Endodermal cell (in vitro differentiated cells): ENCODE measurements around the gene CACTIN. TPM values are rescaled to one million over a fixed set of nuclear protein-coding genes. Genes with fewer than 3 reads are reported as not detected.

Experiments used
- DNase-seq: peaks from one replicate; pipeline ENCODE4 v3.0.0-alpha.2; 2017
- H3K27ac ChIP-seq: 2 replicates; pipeline ENCODE4 v1.5.1; 2013; ENCODE audit warnings: mild to moderate bottlenecking, low read depth, low read length, moderate library complexity
- H3K27me3 ChIP-seq: 2 replicates; pipeline ENCODE4 v1.6.1; 2013; ENCODE audit warnings: mild to moderate bottlenecking, low read length, moderate library complexity; ENCODE audit not compliant: insufficient read depth, control insufficient read depth, poor library complexity, severe bottlenecking
- H3K36me3 ChIP-seq: 2 replicates; pipeline ENCODE4 v1.7.0; 2013; ENCODE audit warnings: mild to moderate bottlenecking, low read length, moderate library complexity; ENCODE audit not compliant: control insufficient read depth, insufficient read depth
- H3K4me1 ChIP-seq: one replicate; pipeline ENCODE4 v1.7.0; 2013; ENCODE audit warnings: low read length; ENCODE audit not compliant: control insufficient read depth, insufficient read depth
- H3K4me3 ChIP-seq: 2 replicates; pipeline ENCODE4 v1.5.1; 2013; ENCODE audit warnings: mild to moderate bottlenecking, low read length, moderate library complexity
- H3K9ac ChIP-seq: 2 replicates; pipeline ENCODE4 v1.6.1; 2013; ENCODE audit warnings: mild to moderate bottlenecking, low read length, moderate library complexity; ENCODE audit not compliant: poor library complexity, severe bottlenecking; ENCODE audit errors: extremely low read depth
- H3K9me3 ChIP-seq: 2 replicates; pipeline ENCODE4 v1.6.1; 2013; ENCODE audit warnings: mild to moderate bottlenecking, low read length, moderate library complexity; ENCODE audit not compliant: control insufficient read depth
- H3K27ac Mint-ChIP-seq: 2 replicates; pipeline ENCODE4 v1.8.0; 2020; ENCODE audit warnings: mixed read lengths
- H3K27me3 Mint-ChIP-seq: 2 replicates; pipeline ENCODE4 v1.8.0; 2021; ENCODE audit warnings: mild to moderate bottlenecking, mixed read lengths; ENCODE audit not compliant: insufficient read depth
- H3K36me3 Mint-ChIP-seq: 2 replicates; pipeline ENCODE4 v1.8.0; 2020; ENCODE audit warnings: low read depth, mixed read lengths
- H3K4me1 Mint-ChIP-seq: 2 replicates; pipeline ENCODE4 v1.8.0; 2020; ENCODE audit warnings: mixed read lengths
- H3K4me3 Mint-ChIP-seq: 2 replicates; pipeline ENCODE4 v1.8.0; 2020; ENCODE audit warnings: mild to moderate bottlenecking, moderate library complexity, mixed read lengths
- H3K9me3 Mint-ChIP-seq: 2 replicates; pipeline ENCODE4 v1.8.0; 2020; ENCODE audit warnings: mild to moderate bottlenecking, mixed read lengths
- CTCF ChIP-seq: fragments of 200-600 bp; sonication (generic); conservative IDR thresholded peaks from 2 replicates; pipeline ENCODE4 v1.5.0; 2021; ENCODE audit warnings: antibody characterized with exemption, mild to moderate bottlenecking
- WGBS, 2 experiments: methylation state at CpG; one replicate each; pipeline versions ENCODE4 v1.1.5 to v1.1.7; 2013; ENCODE audit warnings: missing lambda C conversion rate in 2 of 2, mixed read lengths in 1 of 2; ENCODE audit not compliant: insufficient coverage in 1 of 2, insufficient read length in 1 of 2; 5-methylcytosine and 5-hydroxymethylcytosine counted together
- total RNA-seq, 2 donors: library from RNA; stranded (reverse); fragmentation: NEBNext Ultra II Directional in 1 of 2; extraction: Animal tissue kit (Norgen Biotek cat#: 25700) in 1 of 2; gene quantifications; 2 replicates in 1 of 2; 3 replicates in 1 of 2; pipeline ENCODE4 v1.2.1, GENCODE V29; 2021

CACTIN gene
- total RNA-seq, 2 donors from 2014 or later, result 31.5 to 33.5 TPM

DNA sequence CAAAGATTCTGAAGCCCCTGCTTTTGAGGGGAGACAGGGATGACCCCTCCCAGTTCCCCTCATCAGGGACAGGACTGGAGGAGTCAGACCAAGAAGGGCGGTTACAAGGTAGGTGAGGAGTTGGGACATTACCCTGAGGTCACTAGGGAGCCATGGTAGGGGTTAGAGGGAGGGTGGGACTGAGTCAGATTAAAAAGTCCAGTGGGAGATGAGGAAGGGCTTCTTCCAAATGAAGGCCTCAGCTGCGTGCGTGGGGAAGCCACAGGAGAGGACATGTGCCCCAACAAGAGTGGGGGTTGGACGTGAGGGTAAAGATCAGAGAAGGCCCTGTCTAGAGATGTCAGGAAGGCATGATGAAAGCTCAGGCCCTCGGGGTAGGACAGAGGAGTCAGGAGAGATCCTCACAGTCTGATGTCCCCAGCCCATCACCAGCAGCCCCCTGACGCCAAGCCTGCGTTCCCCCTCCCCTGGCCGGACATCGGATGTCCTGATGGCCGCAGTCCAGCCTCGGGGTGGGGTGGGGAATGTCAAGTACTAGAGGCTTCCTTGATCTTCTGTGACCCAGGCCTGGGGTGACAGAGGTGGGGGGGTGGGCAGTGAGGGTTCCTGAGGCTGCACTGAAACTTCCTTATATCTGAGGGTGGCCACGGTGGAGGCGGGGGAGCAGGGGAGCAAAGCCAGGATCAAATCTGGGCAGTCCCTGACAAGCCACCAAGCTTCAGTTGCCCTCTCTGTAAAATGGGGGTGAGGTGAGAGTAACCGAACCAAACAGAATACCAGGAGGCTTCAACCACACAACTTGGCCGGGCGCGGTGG is 62.7 kb downstream of the CACTIN start:
- Histone ChIP-seq H3K4me1 (no peaks in the 10 kb centered on the region), H3K9me3 (no peaks in the 10 kb centered on the region), H3K9ac (no peak overlapping the region), H3K4me3 (no peak overlapping the region), H3K27me3 (no peaks in the 10 kb centered on the region), H3K36me3 (no peaks in the 10 kb centered on the region), H3K27ac (no peak overlapping the region)
- TF ChIP-seq CTCF, result no peak
- H3K4me3 Mint-ChIP-seq, result no peak overlapping the region
- H3K36me3 Mint-ChIP-seq, result no peaks in the 10 kb centered on the region
- no peaks in the 10 kb centered on the region for H3K4me1 Mint-ChIP-seq
- H3K9me3 Mint-ChIP-seq, result no peaks in the 10 kb centered on the region
- peaks cover 17% of the 10 kb centered on the region for H3K27me3 Mint-ChIP-seq
- no peak overlapping the region for H3K27ac Mint-ChIP-seq
- 91 to 92% methylated on average over 8 to 17 of the region's 17 CpGs for WGBS, 2 experiments
- DNase-seq, result no peak

Other genes with a start within 250 kb of the CACTIN start
- gene SMIM24, start 146.3 kb downstream of the CACTIN start, total RNA-seq, result not detected
- not detected for gene SMIM44, start 143.3 kb downstream of the CACTIN start, total RNA-seq
- gene DOHH, start 126.1 kb downstream of the CACTIN start, total RNA-seq, result 10 to 100 TPM; 13.4 to 14.3 TPM
- gene FZR1, start 120.5 kb downstream of the CACTIN start, total RNA-seq, result 10 to 100 TPM; 56.7 to 65.1 TPM
- gene TEKTIP1, start 87.6 kb downstream of the CACTIN start, total RNA-seq, result 1 to 10 TPM; 4.6 to 5.7 TPM
- 10 to 100 TPM; 48.2 to 62.4 TPM for gene MFSD12, start 69.2 kb downstream of the CACTIN start, total RNA-seq
- 100 to 1,000 TPM in 1 of 2 donors, 10 to 100 TPM in 1; 80.7 to 102 TPM for gene HMG20B, start 53.8 kb downstream of the CACTIN start, total RNA-seq
- 1 to 10 TPM in 1 of 2 donors, under 1 TPM in 1; 0.93 to 1.5 TPM for gene GIPC3, start 41.3 kb downstream of the CACTIN start, total RNA-seq
- under 1 TPM; 0.29 to 0.42 TPM for gene TBXA2R, start 19.9 kb downstream of the CACTIN start, total RNA-seq
- gene PIP5K1C, start 73.7 kb upstream of the CACTIN start, total RNA-seq, result 10 to 100 TPM; 43.5 to 51.5 TPM
- gene TJP3, start 81.6 kb upstream of the CACTIN start, total RNA-seq, result 10 to 100 TPM; 15.7 to 25.9 TPM
- 10 to 100 TPM; 27.5 to 42.2 TPM for gene APBA3, start 134.9 kb upstream of the CACTIN start, total RNA-seq
- gene MRPL54, start 135.9 kb upstream of the CACTIN start, total RNA-seq, result 10 to 100 TPM; 38.1 to 38.9 TPM
- gene RAX2, start 145.4 kb upstream of the CACTIN start, total RNA-seq, result not detected
- 1 to 10 TPM; 5.7 to 5.8 TPM for gene MATK, start 159.6 kb upstream of the CACTIN start, total RNA-seq
- gene ZFR2, start 242.2 kb upstream of the CACTIN start, total RNA-seq, result 10 to 100 TPM; 16.4 to 24.6 TPM